Testis (tissue), 3 donors: ENCODE results near the gene PDYN. TPM values are rescaled to one million over a fixed set of nuclear protein-coding genes. Genes with fewer than 3 reads are reported as not detected.

Experiments
- DNase-seq: peaks from one replicate; pipeline ENCODE4 v3.0.0-alpha.2; 2019
- H3K27ac ChIP-seq, 2 donors: fragments of 200-600 bp; sonication (generic); one replicate each; pipeline ENCODE4 v1.5.1; 2019
- H3K27me3 ChIP-seq: fragments of 200-600 bp; sonication (generic); one replicate; pipeline ENCODE4 v1.5.1; 2019
- H3K36me3 ChIP-seq: fragments of 200-600 bp; sonication (generic); one replicate; pipeline ENCODE4 v1.5.1; 2017; ENCODE audit warnings: low read depth; ENCODE audit errors: missing control alignments
- H3K4me1 ChIP-seq: fragments of 200-600 bp; sonication (generic); one replicate; pipeline ENCODE4 v1.5.1; 2019
- H3K4me3 ChIP-seq, 2 donors: fragments of 200-600 bp; sonication (generic); one replicate each; pipeline ENCODE4 v1.5.1; 2017 to 2019
- H3K9me3 ChIP-seq: fragments of 200-600 bp; sonication (generic); one replicate; pipeline ENCODE4 v1.5.1; 2017
- CTCF ChIP-seq, 3 experiments: fragments of 450-650 bp in 2 of 3; fragments of 200-600 bp in 1 of 3; sonication (generic) in 1 of 3; IDR thresholded peaks; one replicate each; pipeline ENCODE4 v1.5.1; 2016 to 2019; ENCODE audit warnings: antibody characterized with exemption in 3 of 3, mild to moderate bottlenecking in 2 of 3, moderate library complexity in 1 of 3
- POLR2A ChIP-seq: fragments of 450-650 bp; IDR thresholded peaks from one replicate; pipeline ENCODE4 v1.6.1; 2017; ENCODE audit warnings: antibody characterized with exemption, mild to moderate bottlenecking, moderate library complexity
- WGBS, 2 donors: methylation state at CpG; one replicate each; pipeline ENCODE4 v1.1.5; 2018; 5-methylcytosine and 5-hydroxymethylcytosine counted together
- intact Hi-C: fragments of 100-400 bp; cut with DNase I; formaldehyde crosslinking; loops from one replicate; pipeline ENCODE4 v1.15.1; 2023; ENCODE audit warnings: low total_unique reads
- polyA plus RNA-seq: library from polyadenylated mRNA; stranded (reverse); fragments of 350-450 nt; fragmentation: Illumina TruSeq; extraction: RNeasy Lipid Tissue Mini Kit (QIAGEN cat#74804); gene quantifications from one replicate; pipeline ENCODE4 v1.2.3, GENCODE V29; 2014; ENCODE audit warnings: low read depth, low replicate concordance; ENCODE audit not compliant: insufficient read depth
- total RNA-seq, 2 donors: library from RNA; depleted of rRNA; stranded (reverse); fragments of >200 nt; gene quantifications; one replicate each; pipeline ENCODE4 v1.2.3, GENCODE V29; 2016

The PDYN gene
- total and polyA plus RNA-seq, 3 donors from 2014 or later = 1.6 to 5.2 (median 4.2) TPM

- DNase-seq = no peak
- intact Hi-C loops = no loop called here
- Histone ChIP-seq H3K9me3 (no peaks in the 10 kb centered on the region), H3K4me3 (no peak overlapping the region), H3K27me3 (no peaks in the 10 kb centered on the region), H3K27ac (no peak overlapping the region), H3K36me3 (no peaks in the 10 kb centered on the region), H3K4me1 (no peaks in the 10 kb centered on the region)
- WGBS, 2 donors = 94 to 95% methylated on average over 20 to 25 of the region's 25 CpGs
- TF ChIP-seq POLR2A (no peak), CTCF (IDR thresholded peaks at IDR 0.05) (no peak)
These were observed 56.4 kb downstream of the PDYN start for GRCh38 chr20:1937316-1937976.

- no peak overlapping the region for H3K4me3 ChIP-seq
- intact Hi-C loops = no loop called here
- WGBS, 2 donors = 59 to 72% methylated on average over 15 of the region's 15 CpGs
- no peak for TF ChIP-seq POLR2A
- no peak for TF ChIP-seq CTCF (IDR thresholded peaks at IDR 0.05)
- H3K27me3 ChIP-seq = no peaks in the 10 kb centered on the region
- H3K9me3 ChIP-seq = no peaks in the 10 kb centered on the region
- no peaks in the 10 kb centered on the region for H3K4me1 ChIP-seq
- DNase-seq = peak; percentile 78
- no peaks in the 10 kb centered on the region for H3K36me3 ChIP-seq
- H3K27ac ChIP-seq = peak overlapping the region in 1 of 2 donors; percentile 42
These were observed 58.0 kb downstream of the PDYN start for GRCh38 chr20:1935696-1936366.

- peak; percentile 52 for DNase-seq
- no peak overlapping the region for H3K4me3 ChIP-seq
- TF ChIP-seq CTCF (IDR thresholded peaks at IDR 0.05) = no peak
- no peak for TF ChIP-seq POLR2A
- 67 to 80% methylated on average over 17 to 19 of the region's 19 CpGs for WGBS, 2 donors
- intact Hi-C loops = no loop called here
- no peaks in the 10 kb centered on the region for H3K4me1 ChIP-seq
- H3K36me3 ChIP-seq = no peaks in the 10 kb centered on the region
- peak overlapping the region; percentile 11 to 42 for H3K27ac ChIP-seq
- H3K27me3 ChIP-seq = no peaks in the 10 kb centered on the region
- no peaks in the 10 kb centered on the region for H3K9me3 ChIP-seq
These were observed 58.9 kb downstream of the PDYN start for GRCh38 chr20:1934721-1935573.

GRCh38 chr20:1934156-1934555, 59.7 kb downstream of the PDYN start:
- H3K9me3 ChIP-seq = no peaks in the 10 kb centered on the region
- intact Hi-C loops = no loop called here
- H3K4me1 ChIP-seq = no peaks in the 10 kb centered on the region
- H3K36me3 ChIP-seq = no peaks in the 10 kb centered on the region
- H3K27ac ChIP-seq = no peak overlapping the region
- no peak for TF ChIP-seq POLR2A
- TF ChIP-seq CTCF (IDR thresholded peaks at IDR 0.05) = no peak
- no peak overlapping the region for H3K4me3 ChIP-seq
- 63 to 70% methylated on average over 1 of the region's 1 CpG for WGBS, 2 donors
- H3K27me3 ChIP-seq = no peaks in the 10 kb centered on the region
- no peak for DNase-seq
